Astrocyte (in vitro differentiated cells and primary cell): ENCODE data around the gene BORA.

ENCODE experiments used
- EZH2 ChIP-seq: IDR thresholded peaks from 2 replicates; pipeline ENCODE4 v1.6.1; 2012; ENCODE audit warnings: mild to moderate bottlenecking, low read length, inconsistent platforms; ENCODE audit not compliant: insufficient read depth
- TF ChIP-seq, protein P1 (sequence below): IDR thresholded peaks from 2 replicates; pipeline ENCODE4 v1.5.1; 2011; ENCODE audit warnings: low read depth, mild to moderate bottlenecking, inconsistent platforms, low read length, moderate library complexity; ENCODE audit not compliant: insufficient read depth

DNA sequence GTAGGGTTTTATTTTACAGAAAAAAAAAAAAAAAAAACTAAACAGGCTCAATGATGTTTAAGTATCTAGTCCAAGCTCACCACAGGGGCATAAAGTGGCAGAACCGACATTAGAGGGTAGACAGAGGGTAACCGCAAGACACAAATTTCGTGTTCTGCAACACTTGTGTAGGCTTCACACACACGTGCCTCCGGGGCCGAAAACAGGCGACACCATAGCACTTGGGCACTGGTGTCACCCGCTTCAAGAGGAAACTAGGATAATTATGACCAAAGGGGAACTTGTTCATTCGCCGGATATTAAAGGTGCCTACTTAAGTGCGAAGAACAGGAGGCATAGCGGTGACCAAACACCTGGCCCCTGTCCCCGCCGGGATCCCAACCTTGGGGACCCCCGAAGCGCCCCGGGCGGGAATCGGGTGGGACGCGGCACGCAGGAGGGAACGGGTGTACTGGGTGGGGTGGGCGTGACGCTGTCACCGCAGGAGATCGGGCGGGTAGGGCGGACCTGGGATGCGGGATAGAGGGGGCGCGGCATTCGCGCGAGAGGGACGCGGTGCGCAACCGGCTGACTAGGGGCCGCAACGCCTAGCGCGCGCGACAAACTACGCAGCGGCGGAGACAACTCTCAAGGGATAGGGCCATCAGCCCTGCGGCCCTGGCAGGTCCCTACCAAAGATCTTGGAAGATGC, 852 bp upstream of the BORA start:
- TF ChIP-seq, protein P1, sequence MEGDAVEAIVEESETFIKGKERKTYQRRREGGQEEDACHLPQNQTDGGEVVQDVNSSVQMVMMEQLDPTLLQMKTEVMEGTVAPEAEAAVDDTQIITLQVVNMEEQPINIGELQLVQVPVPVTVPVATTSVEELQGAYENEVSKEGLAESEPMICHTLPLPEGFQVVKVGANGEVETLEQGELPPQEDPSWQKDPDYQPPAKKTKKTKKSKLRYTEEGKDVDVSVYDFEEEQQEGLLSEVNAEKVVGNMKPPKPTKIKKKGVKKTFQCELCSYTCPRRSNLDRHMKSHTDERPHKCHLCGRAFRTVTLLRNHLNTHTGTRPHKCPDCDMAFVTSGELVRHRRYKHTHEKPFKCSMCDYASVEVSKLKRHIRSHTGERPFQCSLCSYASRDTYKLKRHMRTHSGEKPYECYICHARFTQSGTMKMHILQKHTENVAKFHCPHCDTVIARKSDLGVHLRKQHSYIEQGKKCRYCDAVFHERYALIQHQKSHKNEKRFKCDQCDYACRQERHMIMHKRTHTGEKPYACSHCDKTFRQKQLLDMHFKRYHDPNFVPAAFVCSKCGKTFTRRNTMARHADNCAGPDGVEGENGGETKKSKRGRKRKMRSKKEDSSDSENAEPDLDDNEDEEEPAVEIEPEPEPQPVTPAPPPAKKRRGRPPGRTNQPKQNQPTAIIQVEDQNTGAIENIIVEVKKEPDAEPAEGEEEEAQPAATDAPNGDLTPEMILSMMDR = no peak
- TF ChIP-seq EZH2 = no peak
